HG03469 (cell line): ENCODE results near the gene CACNA1B.
"Not testable (repeated sequence)": the region's sequence is repeated elsewhere in the genome, so short reads cannot be mapped to it uniquely, and the experiment has no call there.

Experiments
- ATAC-seq: cut with Tn5 transposase; IDR thresholded peaks from one replicate; pipeline ENCODE4 v1.9.1; 2021; ENCODE audit warnings: mild to moderate bottlenecking, moderate library complexity, moderate number of reproducible peaks; ENCODE audit not compliant: unreplicated experiment

CACNA1B gene

GRCh38 chr9:138068601-138069035, 191.0 kb downstream of the CACNA1B start:
- no peak for ATAC-seq

- ATAC-seq: no peak
These were observed 192.3 kb downstream of the CACNA1B start for GRCh38 chr9:138069731-138070456.

DNA sequence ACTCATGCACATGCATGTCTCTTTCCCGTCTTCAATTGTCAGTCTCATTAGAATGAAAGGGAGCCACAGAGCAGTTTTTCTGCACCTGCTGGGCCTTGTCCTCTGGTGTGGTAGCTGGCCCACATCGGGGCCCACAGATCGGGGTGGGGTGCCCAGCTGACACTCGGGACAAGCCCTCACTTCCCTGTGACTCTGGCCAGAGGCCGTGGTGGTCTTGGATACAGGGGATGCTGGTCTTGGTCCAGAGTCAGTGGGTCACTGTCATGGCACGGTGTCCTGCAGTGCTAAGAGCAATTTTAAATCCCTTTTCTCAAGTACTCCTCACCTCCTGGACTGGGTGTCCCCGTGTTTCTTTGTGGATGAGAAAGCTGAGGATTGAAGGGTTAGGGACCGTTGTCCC, 193.2 kb downstream of the CACNA1B start:
- ATAC-seq: no peak

- ATAC-seq: no peak
These were observed 193.7 kb downstream of the CACNA1B start for GRCh38 chr9:138071292-138071691.

- no peak for ATAC-seq
These were observed 194.1 kb downstream of the CACNA1B start for GRCh38 chr9:138071731-138072130.

GRCh38 chr9:138072161-138072842, 194.7 kb downstream of the CACNA1B start:
- ATAC-seq: no peak

GRCh38 chr9:138072897-138073296, 195.3 kb downstream of the CACNA1B start:
- no peak for ATAC-seq

GRCh38 chr9:138073408-138073807, 195.8 kb downstream of the CACNA1B start:
- ATAC-seq: no peak

DNA sequence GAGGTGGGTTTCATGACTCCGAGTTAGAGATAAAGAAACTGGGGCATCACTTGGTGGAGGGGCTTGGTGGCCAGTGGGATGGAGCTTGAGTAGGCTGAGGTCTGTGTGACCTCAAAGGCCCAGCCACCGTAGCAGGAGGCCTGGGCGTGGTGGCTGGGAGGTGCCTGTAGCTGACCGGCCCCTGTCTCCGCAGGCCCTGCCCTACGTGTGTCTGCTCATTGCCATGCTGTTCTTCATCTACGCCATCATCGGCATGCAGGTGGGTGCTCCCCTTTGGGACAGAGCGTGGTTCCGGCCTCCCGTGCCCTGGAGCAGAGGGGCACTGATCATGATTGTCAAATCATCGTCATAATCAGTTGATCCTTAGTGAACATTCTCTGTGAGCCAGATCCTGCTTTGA, 196.2 kb downstream of the CACNA1B start:
- ATAC-seq: no peak

DNA sequence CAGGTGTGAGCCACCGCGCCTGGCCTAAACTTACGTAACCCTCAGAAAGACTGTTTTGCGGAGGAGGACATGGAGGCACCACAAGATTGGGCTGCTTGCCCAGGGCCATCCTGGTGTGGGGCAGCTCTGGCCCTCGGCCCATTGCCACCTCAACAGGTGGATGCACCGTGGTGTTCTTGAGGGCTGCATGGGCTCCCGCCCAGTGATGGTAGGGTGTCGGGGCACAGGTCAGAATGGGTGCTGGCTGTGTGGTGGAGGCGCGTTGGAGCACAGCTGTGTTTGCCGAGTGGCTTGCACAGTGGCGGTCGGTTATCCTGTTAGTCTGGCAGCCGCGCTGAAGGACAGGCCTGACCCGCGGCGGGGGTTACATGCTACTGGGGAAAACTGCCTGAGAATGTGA, 196.9 kb downstream of the CACNA1B start:
- ATAC-seq: no peak

DNA sequence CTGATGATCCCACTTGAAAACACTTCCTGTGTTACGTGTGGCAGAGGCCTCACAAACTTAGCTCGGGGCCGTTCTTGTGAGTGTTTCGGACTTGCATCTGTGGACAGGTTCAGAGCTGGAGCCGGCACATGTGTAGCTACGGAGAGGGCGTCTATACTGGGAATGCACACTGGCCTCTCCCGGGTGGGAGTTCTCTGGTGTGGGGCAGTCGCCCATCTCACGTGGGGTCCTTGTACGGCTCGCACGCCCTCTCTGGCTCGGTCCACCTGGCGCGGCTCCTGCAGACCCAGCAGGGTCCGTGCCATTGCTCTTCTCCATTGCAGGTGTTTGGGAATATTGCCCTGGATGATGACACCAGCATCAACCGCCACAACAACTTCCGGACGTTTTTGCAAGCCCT, 197.9 kb downstream of the CACNA1B start:
- no peak for ATAC-seq

GRCh38 chr9:138075961-138076649, 198.5 kb downstream of the CACNA1B start:
- no peak for ATAC-seq

DNA sequence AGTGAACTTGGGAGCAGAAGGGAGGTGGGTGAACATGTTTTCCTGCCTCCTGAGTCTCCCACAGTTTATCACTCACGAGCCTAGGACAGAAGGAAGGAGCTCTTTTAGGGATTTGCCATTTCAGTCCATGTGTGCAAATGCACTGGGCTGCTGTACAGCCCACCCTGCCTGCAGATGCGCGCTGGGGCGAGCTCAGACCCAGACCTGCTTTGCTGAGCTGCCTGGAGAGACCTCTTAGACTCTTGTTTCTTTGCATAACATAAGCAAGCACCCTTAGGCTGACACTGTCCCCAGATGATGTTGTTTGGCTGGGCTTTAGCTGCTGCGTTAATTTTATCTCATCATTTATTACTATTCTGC, 199.0 kb downstream of the CACNA1B start:
- no peak for ATAC-seq

DNA sequence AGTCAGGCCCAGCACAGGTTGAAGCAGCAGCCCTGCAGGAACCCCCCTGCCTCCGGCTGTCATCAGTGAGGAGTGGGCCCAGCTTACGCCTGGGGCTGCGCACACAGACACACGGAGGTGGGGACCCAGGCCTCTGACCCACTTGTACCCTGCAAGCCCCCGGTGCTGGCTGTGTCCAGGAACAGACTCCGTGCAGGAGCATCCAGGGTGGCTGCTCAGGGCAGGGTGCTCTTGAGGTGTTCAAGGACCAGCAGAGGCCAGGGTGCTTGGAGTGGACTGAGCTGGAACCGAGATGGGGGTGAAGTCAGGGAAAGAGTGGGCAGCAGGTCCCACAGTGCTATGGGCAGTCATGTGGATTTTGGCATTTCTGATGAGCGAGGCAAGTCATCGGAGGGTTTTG, 199.5 kb downstream of the CACNA1B start:
- no peak for ATAC-seq

GRCh38 chr9:138077898-138078540, 200.4 kb downstream of the CACNA1B start:
- no peak for ATAC-seq

- ATAC-seq: no peak
These were observed 201.3 kb downstream of the CACNA1B start for GRCh38 chr9:138078846-138079245.

GRCh38 chr9:138080979-138081378, 203.4 kb downstream of the CACNA1B start:
- ATAC-seq: no peak

- ATAC-seq: no peak
These were observed 205.5 kb downstream of the CACNA1B start for GRCh38 chr9:138082918-138083636.

DNA sequence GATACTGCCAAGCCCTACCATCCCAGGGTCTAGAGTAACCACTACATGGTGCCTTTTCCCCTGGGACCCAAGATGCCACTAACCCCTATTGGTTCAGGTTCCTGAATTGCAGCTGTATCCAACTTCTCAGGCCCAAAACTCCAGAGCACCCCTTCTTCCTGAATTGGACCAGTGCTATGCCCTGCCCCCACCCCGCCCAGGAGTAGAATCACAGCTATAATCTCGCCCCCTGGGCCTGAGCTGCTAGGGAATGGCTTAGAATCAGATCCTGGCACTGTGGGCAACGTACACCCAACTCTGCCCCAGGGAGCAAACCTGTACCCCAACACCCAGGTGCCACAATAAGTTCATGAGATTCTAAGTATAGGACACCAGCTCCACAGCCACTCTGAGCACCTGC, 206.3 kb downstream of the CACNA1B start:
- ATAC-seq: no peak

DNA sequence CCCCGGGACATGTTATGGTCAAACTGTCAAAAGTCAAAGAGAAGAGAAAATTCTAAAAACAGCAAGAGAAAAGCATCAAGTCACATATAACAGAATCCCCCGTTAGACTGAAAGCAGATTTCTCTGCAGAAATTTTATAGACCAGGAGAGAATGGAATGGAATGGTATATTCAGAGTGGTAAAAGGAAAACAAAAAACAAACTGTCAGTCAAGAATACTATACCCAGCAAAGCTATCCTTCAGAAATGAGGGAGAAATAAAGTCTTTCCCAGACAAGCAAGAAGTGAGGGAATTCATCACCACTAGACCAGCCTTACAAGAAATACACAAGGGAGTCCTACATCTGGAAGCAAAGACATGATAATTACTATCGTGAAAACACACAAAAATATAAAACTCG, 208.0 kb downstream of the CACNA1B start:
- ATAC-seq: no peak

GRCh38 chr9:138092057-138092456, 214.5 kb downstream of the CACNA1B start:
- not testable (repeated sequence) for ATAC-seq
